GM18508 (cell line): ENCODE data around the gene IGFBP6.

Source experiments
- ATAC-seq: cut with Tn5 transposase; IDR thresholded peaks from one replicate; pipeline ENCODE4 v1.9.1; 2021; ENCODE audit warnings: moderate number of reproducible peaks; ENCODE audit not compliant: insufficient read depth, unreplicated experiment

IGFBP6 gene

DNA sequence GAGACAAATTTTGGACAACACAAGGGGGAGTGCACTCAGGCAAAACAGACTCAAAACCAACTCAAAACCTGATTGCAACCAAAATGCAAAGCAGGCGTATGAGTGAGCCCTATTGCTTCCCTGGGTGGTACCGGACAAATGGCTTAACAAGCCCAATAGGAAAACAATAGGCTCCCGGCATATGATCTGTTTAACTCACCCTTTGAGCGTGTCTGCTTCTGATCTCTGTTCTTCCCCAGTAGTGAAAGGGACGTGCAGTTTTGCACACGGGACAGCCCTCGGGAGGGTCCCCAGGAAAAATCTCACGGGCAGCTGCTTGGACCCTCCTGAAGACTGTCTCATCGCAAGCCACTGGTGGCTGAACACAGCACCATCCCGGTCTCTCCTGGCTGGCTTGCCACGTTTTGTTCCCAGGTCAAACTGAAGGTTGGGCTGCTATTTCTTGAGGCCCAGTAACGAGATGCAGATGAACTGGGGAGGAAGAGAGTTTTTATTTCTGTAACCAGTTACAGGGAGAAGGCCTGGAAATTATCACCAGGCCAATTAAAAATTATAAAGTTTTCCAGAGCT is 15.8 kb downstream of the IGFBP6 start:
- ATAC-seq = no peak

DNA sequence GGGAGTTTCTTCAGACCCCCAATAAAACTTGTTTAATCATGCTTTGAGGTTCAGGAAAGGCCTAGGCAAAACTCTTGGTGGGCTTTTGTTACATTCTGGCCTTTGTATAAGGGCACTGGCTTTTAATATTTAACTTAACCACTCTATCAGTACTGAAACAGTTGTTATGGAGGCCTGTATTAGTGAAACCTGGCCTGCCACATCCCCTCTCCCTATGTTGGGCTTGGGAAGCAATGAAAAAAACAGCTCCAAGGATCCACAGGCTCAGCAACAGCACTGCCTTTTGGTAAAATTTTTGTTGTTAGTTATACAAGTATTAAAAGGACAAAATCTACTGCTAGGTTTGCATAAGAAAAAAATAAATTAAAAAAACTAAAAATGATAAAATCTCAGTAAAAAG is 16.5 kb downstream of the IGFBP6 start:
- ATAC-seq = no peak

DNA sequence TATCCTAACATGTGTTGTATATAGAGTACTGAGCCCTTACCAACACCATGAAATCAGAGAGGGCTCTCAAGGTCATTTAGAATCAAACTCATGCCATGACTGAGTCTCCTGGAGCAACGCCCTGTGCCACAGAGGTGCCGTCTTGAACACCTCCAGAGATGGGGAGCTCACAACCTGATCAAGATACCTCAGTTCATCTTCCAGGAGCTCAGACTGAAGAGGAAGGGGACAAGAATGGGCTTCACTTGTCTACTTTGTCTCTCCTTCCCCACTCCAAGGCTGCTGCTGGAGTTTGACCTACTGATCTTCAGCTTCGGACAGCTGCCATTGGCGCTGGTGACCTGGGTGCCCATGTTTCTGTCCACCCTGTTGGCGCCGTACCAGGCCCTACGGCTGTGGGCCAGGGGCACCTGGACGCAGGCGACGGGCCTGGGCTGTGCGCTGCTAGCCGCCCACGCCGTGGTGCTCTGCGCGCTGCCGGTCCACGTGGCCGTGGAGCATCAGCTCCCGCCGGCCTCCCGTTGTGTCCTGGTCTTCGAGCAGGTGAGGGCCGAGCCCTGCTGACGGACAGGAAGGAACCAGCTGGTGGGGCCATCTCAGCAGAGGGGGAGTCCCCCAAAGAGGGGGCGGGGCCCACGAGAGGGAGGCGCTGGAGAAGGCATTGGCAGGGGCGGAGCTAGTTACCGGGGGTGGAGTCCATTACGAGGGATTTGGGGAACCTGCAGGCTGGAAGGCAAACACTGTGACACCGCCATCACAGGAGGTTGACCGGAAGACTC is 17.8 kb downstream of the IGFBP6 start:
- no peak for ATAC-seq

DNA sequence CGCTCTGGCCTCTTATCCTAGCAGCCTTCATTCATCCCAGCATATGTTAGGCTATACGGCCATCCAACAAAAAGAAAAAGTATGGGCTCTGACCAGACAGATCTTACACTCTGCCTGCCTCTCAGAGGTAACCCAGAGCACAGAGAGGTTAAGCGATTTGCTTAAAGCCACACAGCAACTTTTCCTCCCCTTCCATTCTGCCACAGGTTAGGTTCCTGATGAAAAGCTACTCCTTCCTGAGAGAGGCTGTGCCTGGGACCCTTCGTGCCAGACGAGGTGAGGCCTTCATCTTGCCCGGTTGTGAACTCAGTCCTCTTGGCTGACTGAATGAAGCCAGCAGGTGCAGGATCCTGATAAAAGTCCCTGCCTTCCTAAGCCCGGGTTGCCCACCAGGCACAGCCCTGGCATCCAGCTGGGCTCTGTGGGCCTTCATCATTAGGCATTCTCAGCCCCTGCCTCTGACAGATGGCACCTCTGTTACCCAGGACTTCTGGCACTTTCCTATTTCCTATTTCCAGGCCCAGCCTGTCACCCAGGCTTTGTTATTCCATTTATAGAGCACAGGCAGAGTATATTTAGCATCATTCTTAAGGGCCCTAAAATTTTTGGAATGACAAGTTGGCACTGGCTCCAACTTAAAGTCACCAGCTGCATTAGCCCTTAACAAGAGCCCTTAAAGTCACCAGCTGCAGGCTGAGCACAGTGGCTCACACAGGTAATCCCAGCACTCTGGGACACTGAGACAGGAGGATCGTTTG is 18.6 kb downstream of the IGFBP6 start:
- no peak for ATAC-seq

DNA sequence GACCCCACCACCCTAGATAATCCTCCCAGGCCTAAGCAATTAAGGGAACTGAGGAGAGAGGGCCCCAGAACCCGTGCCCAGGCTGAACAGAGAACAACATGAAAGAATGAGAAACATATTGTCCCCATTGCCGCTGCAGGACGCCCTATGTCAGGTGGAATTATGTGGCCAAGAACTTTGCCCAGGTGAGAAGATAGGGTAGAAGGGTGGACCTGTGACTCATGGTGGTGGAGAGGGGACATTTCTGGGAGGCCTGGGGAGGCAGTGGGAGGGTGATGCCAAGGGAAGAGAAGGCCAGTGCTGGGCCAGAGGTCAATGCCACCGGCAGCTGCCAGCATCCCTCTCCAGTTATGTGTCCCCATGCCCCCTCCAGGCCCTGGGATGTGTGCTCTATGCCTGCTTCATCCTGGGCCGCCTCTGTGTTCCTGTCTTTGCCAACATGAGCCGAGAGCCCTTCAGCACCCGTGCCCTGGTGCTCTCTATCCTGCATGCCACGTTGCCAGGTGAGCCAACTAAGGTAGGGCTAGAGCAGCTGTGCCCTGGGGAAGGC is 21.4 kb downstream of the IGFBP6 start:
- ATAC-seq = no peak

DNA sequence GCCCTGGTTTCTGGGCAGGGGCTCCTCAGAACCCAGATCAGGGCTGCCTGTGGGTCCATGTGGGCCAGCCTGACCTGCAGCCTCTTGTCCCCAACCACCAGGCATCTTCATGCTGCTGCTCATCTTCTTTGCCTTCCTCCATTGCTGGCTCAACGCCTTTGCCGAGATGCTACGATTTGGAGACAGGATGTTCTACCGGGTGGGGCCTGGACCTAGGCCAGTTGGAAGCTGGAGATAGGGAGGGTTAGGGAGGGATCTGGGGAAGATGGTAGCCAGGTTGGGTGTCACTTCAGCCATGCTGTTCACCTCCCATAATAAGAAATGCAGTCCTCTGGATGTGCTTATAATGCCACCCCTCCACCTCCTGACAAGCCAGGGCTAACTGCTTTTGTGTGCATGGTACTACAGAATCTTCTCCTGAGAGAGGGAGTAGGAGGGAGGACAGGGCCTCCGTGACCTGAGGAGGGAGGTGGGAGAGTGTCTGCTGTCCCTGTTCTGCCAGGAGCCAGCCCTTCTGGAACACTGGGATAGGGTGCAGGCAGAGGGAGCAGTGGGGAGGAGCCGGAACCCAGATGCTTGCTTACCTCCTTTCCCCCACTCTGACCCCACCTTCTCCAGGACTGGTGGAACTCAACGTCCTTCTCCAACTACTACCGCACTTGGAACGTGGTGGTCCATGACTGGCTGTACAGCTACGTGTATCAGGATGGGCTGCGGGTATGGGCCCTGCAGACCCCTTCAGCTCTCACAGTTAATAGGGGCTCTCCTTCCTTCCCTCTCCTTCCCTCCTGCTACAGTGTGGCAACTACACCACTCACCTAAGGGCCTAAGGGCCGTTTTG is 23.4 kb downstream of the IGFBP6 start:
- ATAC-seq = no peak

DNA sequence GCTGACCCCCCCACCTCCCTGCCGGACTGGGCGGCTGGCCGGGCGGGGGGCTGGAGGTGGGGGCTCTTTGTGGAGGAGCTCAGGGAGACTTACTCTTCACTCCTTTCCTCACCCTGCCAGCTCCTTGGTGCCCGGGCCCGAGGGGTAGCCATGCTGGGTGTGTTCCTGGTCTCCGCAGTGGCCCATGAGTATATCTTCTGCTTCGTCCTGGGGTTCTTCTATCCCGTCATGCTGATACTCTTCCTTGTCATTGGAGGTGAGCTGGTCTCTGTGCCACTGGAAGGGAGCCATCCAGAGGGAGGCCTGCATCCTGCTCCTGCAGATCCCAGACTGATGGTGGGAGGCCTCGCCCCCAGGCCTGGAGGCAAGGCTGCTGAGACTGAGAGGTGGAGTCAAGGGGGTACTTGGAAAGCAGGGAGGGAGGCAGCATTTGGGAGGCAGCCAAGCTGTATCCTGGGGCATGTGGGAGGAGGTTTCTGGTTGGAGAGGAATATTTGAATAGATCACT is 25.5 kb downstream of the IGFBP6 start:
- ATAC-seq = no peak

DNA sequence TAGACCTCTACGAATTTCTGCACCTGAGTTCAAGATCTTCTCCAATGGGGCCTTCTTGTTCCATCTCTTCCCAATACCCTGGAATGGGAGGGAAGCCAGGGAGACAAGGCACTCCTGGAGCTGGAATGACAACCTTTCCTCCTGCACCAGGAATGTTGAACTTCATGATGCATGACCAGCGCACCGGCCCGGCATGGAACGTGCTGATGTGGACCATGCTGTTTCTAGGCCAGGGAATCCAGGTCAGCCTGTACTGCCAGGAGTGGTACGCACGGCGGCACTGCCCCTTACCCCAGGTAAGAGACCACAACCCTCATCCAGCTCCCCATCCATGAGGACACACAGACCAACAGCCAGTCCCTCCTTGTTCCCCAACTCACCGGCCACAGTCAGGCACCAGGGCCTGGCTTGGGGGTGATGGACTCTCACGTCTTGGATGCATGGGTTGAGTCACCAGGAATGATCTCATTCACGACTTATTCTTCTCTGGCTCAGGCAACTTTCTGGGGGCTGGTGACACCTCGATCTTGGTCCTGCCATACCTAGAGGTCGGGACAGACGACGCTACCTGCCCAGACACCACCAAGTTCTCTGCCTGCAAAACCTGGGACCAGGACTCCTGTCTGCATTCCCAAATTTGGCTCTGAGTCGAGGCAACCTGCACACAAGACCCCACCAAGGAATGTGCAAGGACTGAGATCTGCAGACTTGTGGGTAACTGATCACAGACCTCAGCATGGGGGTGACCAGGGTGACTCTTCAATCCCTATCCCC is 26.3 kb downstream of the IGFBP6 start:
- no peak for ATAC-seq

DNA sequence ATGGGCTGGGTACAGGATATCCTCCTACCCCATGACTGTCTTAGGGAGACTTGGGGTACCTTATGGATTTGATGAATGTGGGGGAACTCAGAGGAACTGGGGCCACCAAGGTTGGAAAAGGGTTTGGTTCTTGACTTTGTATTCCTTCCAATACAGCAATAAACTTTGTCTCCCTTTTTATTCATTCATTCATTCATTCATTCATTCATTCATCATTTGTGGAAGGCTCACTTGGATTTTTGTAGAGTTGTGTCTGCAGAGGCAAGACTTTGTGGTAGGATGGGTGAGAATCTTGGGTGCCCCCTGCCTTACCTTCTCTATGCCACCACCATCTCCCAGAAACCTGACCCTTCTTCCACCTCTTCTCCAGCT is 26.9 kb downstream of the IGFBP6 start:
- no peak for ATAC-seq

DNA sequence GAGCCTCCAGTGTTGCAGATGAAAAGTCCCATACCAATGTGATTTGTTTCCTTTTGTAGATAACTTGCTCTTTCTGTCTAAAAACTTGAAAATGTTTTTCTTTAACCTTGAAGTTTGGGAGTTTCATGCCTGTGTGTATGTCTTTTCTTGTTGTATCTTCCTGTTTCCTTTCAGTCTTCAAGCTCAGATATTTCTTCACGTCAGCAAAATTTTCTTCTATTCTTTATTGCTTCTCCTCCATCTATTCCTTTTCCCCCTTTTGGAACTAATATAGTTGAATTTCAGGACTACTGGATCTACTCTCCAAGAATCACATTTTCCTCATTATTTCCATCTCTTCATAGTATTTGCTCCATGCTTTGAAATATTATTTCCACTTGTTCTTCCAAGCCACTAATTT is 29.7 kb downstream of the IGFBP6 start:
- no peak for ATAC-seq

DNA sequence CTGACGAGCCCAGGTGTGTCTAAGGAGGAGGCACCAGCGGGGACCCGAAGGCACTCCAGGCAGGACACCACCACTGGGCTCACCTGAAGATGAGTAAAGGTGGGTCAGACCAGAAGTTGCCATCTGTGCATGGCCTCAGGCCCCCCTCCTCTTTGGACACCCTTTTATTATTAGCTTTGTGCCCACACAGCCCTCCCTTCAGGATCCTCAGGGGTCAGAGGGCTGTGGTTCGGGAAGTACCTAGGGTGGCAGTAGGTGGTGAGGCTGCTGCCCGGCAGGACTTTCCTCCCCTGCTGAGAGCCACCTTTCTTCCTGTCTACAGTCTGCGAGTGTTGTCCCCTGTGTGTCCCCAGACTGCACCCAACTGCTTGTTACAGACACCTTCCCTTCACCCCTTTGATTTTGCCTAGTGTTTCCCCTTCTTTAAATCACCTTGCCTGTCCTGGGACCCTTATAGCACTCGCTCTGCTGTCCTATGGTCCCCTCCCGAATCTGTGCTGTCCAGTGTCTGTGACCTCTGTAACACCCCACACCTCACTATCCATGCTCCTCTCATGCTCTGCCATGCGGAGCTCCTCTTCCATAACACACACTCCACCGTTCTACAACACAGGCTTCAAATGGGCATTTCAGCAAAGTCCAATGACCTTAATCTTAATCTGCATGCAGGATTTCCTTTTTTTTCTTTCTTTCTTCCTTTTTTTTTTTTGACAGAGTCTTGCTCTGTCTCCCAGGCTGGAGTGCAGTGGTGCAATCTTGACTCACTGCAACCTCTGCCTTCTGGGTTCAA is 31.5 kb downstream of the IGFBP6 start:
- ATAC-seq = no peak

DNA sequence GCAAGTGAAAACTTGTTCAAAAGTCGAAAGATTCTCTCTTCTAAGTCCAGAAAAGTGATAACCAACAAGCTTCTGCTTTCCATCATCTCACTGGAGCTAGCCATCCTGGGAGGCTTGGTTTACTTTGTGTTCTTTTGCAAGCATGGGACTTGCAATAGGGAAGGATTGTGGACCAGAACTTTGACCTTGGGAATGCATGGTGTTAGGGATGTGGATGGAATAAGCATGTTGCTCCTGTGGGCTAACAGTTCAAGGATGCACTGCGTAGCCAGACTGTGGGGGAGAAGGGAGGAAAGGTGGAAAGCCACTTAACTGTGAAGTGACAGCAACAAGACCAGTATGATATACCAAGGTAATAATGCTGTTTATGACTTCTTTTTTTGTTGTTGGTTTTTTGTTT is 34.4 kb downstream of the IGFBP6 start:
- no peak for ATAC-seq

DNA sequence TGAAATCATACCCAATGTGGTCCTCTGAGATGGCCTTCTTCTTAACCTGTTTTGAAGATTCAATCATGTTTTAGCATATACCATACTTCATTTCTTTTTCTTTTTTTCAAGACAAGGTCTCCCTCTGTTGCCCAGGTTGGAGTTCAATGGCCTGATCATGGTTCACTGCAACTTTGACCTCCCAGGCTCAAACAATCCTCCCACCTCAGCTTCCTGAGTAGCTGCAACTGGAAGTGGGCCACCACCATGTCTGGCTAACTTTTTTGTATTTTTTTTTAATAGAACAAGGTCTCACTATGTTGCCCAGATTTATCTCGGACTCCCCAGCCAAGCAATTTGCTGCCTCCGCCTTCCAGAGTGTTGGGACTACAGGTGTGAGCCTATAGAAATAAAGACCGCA is 36.3 kb downstream of the IGFBP6 start:
- no peak for ATAC-seq

DNA sequence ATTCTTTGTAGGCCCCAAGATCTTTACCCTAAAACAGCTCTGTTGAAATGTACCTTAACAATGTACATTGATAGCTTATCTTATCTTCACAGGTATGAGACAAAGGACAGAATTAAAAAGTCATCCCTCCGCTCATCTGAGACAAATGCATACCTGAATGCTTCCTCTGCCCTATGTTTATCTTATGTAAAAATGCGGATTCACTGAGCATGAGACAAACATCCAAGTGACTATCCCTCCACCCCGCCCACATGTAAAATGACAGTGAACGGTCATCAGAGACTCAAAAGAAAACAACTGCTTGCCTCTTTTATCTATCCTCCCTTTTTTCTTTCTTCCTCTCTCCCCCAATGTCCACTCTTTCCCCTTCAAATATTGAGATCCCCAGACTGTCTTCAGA is 45.9 kb downstream of the IGFBP6 start:
- ATAC-seq = no peak

DNA sequence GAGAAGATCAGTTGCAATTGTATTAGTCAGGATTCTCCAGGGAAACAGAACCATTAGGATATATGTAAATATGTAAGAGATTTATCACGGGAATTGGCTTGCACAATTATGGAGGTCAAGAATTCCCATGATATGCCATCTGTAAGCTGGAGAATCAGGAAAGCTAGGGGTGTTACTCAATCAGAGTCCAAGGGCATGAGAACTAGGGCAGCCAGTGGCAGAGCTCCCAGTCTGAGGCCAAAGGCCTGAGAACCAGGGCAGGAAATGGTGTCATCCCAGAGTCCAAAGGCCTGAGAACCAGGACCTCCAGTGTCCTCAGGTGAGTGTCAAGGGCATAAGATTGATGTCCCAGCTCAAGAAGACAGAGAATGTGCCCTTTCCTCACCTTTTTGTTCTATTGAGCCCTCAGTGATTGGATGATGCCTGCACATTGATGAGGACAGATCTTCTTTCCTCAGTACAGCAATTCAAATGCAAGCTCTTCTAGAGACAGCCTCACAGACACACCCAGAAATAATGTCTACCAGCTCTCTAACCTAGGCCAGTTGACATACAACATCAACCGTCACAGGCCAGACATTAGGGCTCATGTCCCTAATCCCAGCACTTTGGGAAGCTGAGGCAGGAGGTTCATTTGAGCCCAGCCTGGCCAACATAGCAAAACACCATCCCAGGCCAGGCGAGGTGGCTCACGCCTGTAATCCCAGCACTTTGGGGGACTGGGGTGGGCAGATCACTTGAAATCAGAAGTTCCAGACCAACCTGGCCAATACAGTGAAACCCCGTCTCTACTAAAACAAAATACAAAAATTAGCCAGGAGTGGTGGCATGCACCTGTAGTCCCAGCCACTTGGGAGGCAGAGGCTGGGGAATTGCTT is 48.2 kb downstream of the IGFBP6 start:
- no peak for ATAC-seq

DNA sequence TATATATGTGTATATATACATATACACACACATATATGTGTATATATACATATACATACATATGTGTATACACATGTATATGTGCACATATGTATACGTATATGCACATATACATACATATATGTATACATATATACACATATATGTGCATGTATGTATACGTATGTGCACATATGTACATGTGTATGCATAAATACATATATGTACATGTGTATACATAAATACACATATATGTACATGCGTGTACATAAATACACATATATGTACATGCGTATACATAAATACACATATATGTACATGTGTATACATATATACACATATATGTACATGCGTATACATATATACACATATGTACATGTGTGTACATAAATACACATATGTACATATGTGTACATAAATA is 49.7 kb downstream of the IGFBP6 start:
- no peak for ATAC-seq

DNA sequence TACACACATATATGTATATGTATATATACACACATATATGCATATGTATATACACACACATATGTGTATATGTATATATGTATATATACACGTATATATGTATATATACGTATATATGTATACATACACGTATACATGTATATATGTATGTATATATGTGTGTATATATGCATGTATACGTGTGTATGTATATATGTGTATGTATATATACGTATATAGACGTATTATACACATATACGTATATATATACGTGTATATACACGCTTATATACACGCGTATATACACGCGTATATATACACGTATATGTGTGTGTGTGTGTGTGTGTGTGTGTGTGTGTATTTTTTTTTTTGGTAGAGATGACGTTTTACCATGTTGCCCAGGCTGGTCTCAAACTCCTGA is 50.2 kb downstream of the IGFBP6 start:
- no peak for ATAC-seq

DNA sequence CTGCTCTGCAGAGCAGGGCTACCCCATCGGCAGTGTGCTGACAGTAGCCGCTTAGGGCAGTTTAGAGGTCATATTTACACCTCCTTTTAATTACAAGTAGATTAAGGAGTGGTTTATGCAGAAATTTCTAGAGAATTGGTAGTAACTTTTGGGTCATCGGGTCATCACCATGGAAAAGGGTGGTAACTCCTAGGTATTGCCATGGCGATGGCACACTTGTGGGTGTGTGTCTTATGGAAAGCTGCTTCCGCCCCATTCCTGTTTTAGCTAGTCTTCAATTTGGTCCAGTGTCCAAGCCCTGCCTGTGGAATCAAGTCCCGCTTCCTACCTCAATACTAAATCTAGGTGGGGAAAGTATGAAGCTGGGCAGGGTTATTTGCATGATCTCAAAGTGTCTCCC is 53.6 kb downstream of the IGFBP6 start:
- no peak for ATAC-seq
